GM19351 (cell line): Measurements from ENCODE around the gene C11orf98.
A peak's percentile ranks its signal among the peaks of the same experiment; 100 is the strongest.
"Not testable (repeated sequence)": the region's sequence is repeated elsewhere in the genome, so short reads cannot be mapped to it uniquely, and the experiment has no call there.

ENCODE experiments used
- ATAC-seq: cut with Tn5 transposase; IDR thresholded peaks from one replicate; pipeline ENCODE4 v1.9.1; 2021; ENCODE audit warnings: mild to moderate bottlenecking, moderate library complexity; ENCODE audit not compliant: unreplicated experiment

The C11orf98 gene

DNA sequence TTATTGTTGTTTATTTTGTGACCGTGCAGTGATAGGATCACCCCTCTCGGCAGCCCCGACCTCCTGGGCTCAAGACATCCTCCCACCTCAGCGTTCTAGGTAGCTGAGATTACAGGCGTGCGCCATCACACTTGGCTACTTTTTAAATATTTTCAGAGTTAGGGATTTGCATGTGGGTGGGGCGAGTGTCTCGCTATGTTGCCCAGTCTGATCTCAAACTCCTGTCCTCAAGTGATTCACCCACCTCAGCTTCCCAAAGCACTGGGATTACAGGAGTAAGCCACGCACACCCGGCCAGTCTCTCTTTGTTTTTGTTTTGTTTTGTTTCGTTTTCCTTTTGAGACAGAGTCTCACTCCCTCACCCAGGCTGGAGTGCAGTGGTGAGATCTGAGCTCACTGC is 10.7 kb downstream of the C11orf98 start:
- ATAC-seq, result no peak

DNA sequence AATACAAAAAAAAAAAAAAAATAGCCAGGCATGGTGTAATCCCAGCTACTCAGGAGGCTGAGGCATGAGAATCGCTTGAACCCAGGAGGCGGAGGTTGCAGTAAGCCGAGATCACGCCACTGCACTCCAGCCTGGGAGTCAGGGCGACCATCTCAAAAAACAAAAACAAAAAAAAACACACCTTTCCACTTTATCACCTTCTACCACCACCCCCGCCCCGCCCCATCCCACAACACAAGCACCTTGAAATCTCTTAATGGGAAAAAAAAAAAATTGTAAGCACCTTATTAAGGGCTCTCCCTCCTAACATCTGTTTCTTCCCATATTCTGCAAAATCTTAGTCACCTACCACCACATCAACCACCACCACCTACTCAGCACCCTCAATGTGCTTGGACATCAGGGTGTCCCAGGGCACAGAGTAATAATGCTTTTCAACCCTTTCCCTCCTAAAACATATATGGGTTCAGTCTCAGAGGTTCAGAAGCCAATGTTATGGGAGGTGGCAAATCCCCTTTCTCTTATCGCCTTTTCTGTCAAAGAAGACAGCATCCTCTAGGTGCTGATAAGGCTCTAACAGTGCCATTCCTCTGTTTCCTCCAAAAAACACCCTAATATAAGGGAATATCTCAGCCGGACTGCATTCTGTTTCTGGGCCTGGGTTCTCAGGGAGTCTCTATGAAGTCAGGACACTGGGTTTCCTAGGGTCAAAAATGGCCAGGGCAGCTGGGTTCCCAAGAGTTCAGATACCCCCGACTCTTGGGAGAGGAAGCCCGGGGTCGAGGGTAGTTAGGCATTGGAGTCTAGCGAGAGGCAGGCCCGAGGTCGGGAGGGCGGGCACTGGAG is 12.6 kb downstream of the C11orf98 start:
- no peak for ATAC-seq

DNA sequence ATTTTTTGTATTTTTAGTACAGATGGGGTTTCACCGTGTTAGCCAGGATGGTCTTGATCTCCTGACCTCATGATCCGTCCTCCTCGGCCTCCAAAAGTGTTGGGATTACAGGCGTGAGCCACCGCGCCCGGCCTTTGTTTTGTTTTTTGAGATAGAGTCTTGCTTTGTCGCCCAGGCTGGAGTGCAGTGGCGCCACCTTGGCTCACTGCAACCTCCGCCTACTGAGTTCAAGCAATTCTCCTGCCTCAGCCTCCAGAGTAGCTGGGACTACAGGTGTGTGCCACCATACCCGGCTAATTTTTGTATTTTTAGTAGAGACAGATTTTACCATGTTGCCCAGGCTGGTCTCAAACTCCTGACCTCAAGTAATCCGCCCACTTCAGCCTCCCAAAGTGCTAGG is 14.7 kb downstream of the C11orf98 start:
- not testable (repeated sequence) for ATAC-seq

DNA sequence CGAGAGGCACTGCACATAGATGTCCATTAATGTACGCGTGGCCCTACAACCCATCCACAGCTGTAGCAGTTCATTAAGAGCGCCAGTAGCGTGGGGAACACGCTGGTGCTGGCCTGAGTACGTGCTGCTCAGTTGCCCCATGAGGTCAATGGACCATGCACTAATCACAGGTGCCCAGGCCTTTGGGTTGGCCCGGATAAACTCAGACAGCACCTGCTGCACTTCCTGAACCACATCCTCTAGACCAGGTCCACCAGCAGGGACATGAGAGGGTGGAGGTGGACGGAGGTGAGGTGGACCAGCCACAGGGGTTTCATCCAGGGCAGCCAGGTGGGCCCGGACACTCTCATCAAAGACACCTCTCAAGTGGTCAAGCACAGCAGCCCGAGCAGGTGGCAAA is 15.5 kb downstream of the C11orf98 start:
- ATAC-seq, result no peak

DNA sequence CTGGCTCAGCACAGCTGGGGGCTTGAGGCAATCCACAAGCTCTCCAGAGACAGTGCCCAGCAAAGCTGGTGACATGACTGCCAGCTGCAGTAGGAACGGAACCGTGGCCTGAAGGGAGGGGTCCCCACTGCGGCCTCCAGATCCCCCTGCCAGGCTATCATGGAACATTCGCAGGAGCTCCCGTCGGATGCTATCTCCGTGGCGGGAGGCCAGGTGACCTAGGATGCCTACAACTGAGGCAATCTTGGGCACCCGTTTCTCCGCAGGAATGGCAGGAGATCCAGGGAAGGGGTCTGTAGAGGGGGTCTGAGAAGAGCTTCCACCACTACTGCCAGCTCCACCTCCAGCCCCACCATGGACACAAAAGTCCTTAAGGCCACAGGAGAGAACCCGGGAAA is 16.0 kb downstream of the C11orf98 start:
- ATAC-seq, result no peak

DNA sequence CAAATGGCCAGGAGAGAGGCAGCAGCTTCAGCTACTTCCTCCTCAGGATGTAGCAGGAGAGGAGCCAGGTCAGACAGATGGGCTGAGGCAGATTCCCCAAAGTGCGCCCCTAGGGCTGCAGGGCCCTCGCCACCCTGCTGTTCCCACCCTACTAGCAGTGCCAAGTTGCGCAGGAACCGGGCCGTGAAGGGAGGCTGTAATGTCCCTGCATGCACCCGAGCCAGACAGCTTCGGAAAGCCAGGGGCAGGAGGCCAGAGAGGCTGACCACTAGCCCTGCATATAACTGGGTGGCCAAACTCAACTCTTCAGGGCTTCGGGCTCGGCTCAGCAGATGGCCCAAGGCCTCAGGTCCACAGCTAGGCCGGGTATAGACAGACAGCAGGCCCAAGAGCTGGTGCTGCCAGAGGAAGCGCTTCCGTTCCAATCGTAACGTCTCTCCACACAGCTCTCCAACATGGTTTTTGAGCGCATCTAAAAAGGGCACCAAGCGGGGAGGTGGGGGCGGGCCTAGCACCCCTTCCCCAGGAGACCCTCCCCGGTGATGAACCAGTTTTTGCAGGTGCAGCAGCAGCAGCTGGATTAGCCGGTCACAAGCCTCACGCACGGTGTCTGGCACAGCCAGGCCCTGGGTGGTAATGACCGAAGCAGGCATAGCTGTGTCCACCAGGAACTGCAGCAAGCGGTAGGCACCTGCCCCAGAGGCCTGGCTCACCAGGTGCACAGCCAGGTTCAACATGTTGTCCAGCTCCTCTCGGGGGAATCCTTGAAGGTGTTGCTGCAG is 16.6 kb downstream of the C11orf98 start:
- ATAC-seq, result no peak

DNA sequence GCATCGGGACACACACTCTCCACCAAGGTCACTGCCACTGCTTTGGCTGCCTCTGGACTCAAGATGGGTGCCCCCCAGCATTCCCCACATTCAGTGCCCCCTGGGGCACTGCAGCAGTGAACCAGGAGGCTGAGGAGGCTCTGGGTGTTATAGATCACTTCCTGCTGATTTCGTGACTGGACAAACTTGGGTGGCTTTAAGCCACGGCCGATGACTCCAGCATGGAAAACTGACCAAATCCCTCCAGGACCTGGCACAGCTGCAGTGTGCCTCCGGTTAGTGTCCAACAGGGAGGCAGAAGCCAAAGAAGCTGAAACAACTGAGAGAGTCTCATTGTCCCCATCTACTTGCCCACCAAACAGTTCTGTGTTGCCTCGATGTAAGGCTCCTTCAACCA is 17.4 kb downstream of the C11orf98 start:
- ATAC-seq, result no peak

DNA sequence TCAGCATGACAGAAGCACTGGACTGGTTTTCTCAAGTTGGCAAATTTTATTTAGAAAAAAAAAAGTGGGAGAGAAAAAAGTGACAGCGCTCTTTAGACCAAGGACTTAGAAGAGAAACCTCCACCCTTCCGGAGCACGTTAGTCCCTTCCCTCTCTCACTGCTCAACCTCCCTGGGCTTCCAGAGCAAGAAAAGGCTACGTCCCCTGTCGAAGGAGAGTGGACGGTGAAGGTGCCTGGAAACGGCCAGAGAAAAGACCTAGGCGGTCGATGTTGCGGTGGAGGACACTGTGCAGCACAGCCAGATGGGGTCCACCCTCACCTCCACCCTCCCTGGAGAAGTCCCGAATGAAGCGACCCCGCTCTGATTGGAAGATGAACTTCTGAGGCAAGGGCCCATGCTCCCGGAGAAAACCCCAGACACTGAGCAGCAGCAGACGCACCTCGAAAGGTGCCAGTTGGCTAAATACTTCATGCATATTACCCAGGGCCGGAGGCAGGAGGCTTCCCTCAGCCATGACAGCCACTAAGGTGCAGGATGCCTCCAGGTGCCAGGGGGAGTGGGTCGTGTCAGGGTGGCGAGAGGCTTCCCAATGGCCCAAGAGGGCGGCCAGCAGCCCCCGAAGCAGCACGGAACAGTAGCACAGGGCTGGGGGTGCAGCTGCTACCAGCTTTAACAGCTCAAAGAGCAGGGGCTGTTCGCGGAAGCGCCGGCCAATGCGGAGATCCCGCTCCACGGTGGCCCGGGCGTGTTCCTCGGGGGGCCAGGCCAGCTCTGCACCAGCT is 18.0 kb downstream of the C11orf98 start:
- peak; percentile 7 for ATAC-seq

DNA sequence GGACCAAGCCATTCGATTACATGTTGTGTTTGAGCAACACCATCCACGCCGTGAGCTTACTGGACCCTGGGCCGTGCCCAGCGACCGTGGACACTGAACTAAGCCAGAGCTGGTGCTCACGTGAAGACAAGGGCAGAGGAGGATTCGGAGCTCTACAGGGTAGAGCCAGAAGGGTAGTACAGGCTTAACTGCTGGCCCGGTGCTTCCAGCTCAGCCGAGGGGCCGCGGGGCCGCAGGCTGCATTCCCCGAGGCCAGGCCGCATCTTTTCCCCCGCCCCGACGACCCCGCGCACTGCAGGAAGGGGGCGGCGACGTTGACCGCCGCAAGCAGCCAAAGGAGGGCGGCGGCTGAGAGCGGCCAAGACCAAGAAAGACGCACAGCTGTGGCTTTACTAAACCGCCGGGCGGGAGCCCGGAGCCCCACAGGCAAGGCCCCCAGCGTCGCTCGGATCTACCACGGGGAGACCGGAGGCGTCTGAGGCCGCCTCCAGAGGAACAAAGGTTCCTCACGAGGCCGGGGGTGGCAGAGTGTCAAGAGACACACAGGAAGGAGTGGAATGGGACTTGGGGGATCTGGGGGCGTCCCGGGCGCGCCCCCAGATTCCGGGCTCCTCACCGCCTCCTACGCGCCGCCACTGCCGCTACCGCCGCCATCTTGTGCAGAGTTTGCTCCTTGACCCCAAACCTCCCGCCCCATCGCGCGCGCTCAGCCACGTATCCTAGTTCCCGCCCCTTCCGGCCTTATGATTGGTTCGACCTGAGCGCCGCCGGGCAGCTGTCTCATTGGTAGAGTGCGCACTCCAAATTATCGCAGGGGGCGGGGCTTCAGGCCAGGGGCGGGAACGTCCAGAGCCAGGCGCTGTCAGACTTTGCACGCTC is 18.8 kb downstream of the C11orf98 start, which contains the start of gene GANAB:
GANAB (minus strand) TSS at position 668 of the 879 bp plus-strand sequence; CDS start at position 654, 14 bp downstream.
- ATAC-seq, result peak; percentile 96

DNA sequence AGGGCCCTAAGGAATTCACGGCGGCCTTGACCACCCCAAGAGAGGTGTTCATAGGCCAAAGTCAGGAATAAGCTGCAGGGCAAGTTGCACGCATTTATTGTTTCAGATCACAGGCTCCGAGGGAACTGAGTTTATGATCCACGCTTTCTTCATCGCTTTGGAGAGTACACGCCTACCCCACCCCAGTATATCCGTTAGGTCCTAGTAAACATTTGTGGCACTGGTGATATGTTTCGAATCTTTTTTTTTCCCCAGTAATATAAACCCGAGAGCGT is 19.4 kb downstream of the C11orf98 start:
- ATAC-seq, result no peak

DNA sequence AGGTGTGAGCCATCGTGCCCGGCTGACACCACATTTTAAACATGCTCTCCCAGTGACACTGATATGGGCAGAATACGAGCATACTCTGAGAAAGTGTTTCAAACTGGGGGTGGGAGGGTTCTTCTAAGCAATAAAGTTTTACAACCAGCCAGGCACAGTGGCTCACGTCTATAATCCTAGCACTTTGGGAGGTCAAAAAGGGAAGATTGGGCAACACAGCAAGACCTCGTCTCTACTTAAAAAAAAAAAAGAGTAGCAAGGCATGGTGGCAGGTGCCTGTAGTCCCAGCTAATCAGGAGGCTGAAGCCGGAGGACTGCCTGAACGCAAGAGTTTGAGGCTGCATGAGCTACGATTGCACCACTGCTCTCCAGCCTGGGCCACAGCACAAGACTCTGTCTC is 20.8 kb downstream of the C11orf98 start:
- no peak for ATAC-seq

DNA sequence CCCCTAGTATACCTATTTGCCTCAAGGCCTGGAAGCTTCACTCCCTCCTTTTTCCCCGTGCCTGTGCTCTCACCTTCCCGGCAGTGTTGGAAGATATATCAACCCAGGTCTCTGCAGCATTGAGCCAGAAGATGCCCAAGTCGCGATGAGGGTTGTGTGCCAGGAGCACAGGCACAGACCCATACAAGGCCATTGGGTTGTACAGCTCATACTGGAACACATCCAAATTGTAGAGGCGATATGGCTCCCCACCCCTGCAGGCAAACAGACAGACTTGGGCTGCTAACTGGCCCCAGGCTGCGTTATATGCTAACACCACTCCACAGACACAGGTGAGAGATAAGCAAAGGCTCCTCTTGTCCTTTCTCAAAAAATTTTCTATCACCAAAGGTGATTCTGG is 32.5 kb downstream of the C11orf98 start:
- ATAC-seq, result no peak

DNA sequence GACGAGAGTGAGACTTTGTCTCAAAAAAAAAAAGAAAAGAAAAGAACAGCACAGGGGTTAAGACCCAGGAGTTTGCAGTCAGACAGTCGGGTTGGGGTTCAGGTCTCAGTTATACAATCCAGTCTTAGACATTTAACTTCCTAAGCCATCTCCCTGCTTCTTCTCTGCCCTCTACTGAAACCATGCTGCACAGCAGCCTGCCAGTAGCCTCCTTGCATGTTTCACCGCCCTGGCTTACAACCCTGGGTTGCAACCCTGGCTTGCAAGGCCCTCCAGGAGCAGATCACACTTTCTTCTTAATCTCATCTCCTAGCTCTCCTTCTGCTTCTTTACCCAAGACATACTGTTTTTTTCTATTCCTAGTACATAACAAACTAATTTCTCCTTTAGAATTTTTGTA is 37.3 kb downstream of the C11orf98 start:
- no peak for ATAC-seq

DNA sequence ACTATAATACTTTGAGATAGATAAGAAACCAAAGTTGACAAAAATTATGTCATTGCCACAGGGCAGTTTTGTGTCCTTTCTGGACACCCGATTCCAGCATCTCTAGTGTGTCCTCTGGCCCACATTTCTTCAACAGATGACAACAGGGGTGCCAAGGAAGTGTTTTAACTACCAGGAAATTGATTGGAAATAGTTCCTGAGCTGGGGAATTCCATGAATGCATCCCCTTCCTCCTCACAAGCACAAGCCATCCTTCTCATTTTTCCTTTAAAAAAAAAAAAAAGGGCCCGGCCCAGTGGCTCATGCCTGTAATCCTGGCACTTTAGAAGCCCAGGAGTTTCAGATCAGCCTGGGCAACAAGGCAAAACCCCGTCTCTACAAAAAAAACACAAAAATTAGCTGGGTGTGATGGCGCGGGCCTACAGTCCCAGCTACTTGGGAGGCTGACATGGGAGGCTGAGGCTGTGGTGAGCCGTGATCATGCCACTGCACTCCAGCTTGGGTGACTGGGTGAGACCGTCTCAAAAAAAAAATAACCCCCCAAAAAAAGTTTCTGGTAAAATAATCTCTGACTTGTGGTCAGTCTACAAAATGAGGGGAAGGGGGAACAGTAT is 42.4 kb downstream of the C11orf98 start:
- ATAC-seq, result no peak

DNA sequence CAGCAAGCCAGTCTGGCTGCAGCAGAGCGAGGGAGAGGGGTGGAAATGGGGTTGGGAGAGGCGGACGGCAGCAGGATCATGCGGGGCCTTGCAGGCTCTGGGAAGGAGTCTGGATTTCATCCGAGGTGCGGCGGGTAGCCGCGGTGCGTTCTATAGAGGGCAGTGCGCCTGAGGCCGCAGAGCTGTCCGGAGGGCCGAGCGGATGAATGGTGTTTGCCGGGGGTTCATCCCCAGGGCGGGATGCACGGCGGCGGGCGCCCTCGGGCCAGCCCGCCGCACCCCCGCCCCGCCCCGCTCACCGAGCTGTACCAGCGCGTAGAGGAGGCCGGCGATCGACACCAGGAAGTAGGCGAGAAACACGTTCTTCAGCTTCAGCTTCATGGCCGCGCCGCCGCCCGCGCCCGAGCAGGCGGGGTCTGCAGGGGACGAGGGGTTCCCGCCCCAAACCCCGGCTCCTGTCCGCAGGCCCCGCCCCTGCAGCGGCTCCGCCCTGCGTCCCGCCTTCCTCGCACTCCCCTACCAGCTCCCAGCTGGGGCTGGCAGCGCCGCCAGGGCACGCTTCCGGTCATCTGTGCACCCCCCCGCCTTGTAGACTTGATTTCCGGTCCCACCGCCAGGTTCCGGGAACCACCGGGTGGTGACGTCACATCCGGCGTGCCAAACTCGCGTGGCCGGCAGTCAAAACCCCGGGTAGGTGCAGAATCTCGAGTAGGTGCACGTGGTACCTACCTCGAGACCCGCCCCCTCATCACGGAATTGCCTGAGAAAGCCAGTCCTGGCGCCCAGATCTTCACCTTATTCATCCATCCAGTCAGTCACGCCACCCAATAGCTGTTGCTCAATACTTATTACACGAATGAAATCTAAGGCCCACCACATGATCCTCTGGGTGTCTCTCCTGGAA is 43.2 kb downstream of the C11orf98 start, which contains the start of gene B3GAT3:
B3GAT3 (minus strand) TSS at position 420 of the 904 bp plus-strand sequence; CDS start at position 381, 39 bp downstream.
- ATAC-seq, result peak; percentile 95

DNA sequence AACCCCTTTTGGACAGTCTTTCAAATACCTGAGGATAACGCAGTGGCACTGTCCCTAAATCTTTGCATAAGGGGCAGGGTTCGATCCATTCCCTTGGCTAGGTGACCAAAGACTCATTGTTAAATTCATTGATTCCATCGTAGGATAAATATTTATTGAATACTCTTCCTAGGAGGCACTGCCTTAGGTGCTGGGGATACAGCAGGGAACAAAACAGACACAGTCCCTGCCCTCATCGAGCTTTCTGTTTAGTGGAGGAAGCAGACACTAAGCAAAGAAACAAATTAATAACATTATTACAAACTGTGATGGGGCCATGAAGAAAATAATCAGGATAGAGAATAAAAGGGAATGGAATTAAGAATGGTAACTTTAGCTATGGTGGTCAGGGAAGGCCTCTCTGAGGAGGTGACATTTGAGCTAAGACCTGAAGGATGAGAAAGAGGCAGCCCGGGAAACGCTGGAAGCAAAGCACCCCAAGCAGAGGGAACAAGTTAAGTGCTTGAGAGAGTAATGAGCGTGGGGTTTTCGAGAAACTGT is 43.9 kb downstream of the C11orf98 start:
- ATAC-seq, result no peak

DNA sequence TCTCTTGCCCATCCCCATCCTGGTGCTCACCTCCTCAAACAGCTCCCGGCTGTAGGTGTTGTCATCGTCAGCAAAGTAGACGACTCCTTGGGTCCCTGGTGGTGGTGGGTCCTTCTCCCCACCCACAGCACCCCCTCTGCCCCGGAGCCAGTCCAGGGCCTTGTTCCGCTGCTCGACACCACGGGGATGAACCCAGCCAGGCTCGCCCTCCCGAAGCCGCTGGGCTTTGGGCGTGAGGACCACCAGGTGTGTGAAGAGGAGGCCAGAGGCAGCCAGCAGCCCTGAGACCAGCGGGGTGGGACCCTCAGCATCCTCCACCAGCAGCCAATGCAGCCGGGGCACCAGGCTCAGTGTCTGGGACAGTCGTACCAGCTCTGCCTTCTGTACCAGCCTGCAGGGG is 48.1 kb downstream of the C11orf98 start:
- not testable (repeated sequence) for ATAC-seq

DNA sequence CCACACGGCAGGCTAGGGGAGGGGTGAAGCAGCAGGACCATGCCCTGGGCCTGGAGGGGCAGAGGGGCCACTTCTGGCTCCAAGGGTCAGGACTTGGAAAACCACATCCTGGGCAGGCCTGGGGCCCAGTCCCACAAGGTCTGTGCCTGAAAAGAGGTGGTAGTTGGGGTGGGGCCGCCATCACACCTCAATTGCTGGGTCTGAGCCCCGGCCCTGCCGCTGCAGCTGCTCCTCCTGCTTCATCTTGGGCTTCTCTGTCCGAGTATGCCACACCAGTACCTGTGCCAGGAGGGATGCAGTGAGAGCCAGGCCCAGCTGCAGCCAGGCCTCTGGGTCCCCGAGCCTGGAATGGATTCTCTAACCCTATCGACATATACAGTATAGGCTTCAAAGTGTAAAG is 49.5 kb downstream of the C11orf98 start:
- no peak for ATAC-seq

DNA sequence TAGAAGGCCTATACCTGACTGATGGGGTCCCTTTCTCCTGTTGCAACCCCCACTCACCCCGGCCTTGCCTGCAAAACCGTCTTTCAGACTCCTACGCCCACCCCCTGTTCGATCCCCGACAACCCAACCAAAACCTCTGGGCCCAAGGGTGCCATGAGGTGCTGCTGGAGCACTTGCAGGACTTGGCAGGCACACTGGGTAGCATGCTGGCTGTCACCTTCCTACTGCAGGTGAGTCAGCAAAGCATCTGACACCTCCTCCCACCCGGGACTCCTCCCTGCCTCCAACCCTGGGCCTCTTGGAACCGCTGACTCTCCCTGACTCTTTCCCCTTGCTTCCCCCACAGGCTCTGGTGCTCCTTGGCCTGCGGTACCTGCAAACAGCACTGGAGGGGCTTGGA is 50.7 kb downstream of the C11orf98 start:
- ATAC-seq, result no peak
